SKM-1 (cell line): ENCODE measurements around the gene MS4A10.
A peak's percentile ranks its signal among the peaks of the same experiment; 100 is the strongest.

ENCODE experiments used
- DNase-seq: peaks from one replicate; lab custom pipeline; 2025; ENCODE audit not compliant: unreplicated experiment; lab: John Stamatoyannopoulos, UW

MS4A10 gene

GRCh38 chr11:60785806-60786361 lies 751 bp downstream of the MS4A10 start:
- DNase-seq = no peak

GRCh38 chr11:60786811-60787567 lies 1.9 kb downstream of the MS4A10 start:
- no peak for DNase-seq

DNA sequence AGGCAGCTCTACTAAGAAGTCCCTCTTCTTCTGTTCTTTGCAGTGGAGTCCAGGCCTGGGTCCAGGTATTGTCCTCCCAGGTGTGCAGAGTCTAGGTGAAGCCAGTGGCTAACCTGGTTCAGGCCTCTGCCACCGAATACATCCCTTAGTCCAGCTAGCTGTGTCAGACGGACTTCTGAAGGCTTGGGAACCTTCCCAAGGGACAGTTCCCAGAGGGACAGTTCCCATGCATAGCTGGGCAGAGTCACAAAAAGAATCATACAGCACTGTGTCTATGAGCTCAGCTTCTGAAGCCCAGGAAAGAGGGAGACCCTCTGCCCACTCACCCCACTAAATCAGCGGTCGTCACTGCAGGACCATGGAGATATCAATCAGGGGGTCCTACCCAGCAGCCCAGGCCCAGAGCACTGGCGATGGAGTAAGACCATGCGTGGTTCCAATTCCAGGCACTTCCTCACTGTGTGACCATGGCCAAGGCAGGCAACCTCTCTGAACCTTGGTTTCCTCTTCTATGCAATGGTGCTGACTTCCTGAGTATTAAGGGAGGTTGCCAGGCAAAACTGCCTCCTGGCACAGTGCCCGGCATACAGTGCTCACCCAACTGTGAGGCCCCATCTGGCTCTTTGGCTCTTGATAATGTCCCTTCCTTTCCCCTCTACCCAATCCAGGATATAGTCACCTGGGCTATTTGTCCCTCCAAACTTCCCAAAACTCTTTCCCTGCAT lies 3.4 kb downstream of the MS4A10 start:
- DNase-seq = no peak

DNA sequence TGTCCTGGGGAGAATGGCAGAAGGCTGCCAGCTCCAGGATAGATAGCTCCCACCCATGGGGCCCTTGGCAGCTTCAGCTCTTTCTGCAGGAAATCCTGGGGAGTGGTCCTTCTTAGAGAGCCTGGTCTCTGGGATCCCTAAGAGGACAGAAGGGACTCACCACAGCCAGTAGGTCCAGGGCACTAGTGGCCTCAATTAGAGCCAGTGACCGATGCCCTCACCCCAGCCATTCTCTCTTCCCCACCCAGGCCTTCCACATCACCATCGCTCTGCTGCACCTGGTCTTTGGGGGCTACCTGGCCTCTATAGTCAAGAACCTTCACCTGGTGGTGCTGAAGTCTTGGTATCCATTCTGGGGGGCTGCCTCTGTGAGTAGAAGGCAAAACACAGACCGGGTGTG lies 5.6 kb downstream of the MS4A10 start:
- no peak for DNase-seq

- no peak for DNase-seq
Measured at GRCh38 chr11:60791153-60791933, 6.2 kb downstream of the MS4A10 start.

DNA sequence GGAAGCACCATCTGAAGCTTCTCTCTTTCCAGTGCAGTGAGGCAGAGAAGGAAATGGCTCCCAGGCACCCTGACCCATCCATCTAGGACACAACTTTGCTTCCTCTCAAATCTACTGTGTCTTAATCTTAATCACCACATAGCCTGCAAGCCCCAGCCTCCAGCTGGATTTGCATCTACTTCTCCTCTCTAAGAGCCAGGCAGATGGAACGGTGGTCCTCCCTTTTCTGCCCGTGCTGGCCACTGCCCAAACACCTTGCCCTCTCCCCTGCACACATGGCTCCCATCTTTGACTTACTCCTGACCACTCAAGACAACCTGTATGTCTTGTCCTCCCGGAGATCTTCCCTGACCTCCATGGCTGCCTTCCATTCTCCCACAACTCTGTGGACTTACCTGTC lies 7.4 kb downstream of the MS4A10 start:
- DNase-seq = no peak

DNA sequence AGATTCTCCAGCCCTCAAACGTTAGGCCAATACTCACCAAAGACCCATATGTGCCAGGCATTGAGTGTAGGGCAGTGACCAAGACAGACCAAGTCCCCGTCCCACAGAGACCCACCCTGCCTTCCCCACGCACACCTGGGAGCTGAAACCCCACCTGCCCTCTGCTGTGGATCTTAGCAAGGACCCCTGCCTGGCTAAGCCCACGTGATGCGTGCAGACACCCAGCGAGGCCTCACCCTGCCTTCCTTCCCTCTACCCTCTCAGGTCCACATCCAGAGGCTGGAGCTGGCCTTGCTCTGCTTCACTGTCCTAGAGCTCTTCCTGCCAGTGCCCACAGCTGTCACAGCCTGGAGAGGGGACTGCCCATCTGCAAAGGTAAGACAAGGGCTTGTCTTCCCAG lies 10.2 kb downstream of the MS4A10 start:
- no peak for DNase-seq

DNA sequence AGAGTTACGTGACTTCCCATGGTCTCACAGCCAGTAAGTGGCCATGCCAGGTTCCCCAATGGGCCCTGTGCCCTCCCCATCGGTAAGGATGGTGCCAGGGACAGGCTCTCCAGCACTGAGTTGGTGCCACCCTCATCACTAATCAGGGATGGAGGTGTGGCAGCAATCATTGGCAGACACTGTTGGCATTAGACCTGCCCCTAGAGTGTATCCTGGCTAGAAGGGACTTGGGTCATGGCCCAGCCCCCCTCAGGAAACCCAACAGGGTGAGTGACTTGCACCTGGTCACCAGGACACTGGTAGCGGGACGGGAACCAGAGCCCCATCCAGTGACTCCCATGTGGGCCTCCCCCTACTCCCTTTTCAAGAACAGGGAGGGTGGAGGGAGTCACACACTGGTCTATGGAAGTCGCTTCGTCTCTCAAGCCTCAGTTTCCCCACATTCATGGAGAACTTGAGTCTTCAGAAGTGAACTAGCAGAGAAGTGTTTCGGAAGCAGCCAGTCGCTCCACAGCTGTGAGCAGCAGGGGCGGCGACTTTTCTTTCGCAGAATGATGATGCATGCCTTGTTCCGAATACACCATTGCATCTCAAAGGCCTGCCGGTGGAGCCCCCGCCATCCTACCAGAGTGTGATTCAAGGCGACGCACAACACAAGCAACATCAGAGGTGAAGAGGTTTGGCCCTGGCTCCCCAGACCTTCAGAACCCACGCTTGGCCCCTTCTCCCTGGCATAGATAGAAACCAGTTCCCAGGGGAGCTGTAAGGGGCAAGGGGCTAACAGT lies 12.9 kb downstream of the MS4A10 start:
- no peak for DNase-seq

- no peak for DNase-seq
Measured at GRCh38 chr11:60798631-60799030, 13.5 kb downstream of the MS4A10 start.

DNA sequence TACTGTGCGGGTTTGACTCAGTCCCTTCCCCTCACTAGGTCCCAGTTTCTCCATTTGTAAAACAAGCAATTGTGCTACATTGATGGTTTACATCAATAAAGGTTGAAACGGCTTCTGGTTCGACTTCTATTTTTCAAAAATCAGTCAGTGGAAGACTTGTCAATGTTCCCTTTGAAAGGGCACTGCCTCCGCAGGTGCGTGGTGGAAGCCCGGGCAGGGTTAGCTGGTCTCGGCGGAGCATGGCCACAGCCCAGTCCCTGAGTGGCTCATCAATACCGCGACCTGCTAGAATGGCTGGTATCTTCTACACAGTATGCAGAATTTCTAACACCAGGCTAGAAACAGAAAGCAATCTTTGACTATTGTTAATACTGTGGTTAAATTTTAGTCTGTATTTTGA lies 16.1 kb downstream of the MS4A10 start:
- no peak for DNase-seq

DNA sequence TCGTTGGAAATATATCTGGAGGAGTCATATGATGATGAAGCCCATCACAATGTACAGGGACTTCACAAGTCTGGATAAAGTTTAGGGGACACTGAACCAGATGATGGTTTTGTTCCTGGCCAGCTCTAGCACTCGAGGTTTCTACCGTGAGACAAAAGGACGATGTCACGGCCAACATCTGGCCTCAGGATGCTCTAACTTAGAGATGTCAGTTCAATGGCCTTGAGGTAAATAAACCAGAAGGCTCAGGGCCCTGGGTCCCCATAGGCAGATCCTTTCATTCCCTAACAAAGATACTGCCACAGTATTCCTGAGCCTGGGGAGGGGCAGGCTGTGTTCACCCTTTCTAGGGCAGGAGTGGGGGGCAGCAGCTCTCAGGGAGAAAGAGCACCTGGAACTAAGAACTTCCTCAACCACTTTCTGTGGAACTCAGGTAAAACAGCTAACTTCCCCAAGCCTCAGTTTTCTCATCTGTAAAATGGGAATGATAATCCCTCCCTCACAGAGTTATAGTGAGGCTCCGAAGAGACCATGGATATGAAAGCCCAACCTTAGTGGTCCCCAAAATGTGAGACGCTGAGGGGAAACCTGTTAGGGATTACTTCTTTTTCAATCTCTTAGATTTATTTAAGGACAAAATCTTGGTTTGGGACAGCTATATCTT lies 18.3 kb downstream of the MS4A10 start:
- no peak for DNase-seq

- peak; percentile 11 for DNase-seq
Measured at GRCh38 chr11:60809249-60809648, 24.1 kb downstream of the MS4A10 start.

GRCh38 chr11:60809691-60810090 lies 24.6 kb downstream of the MS4A10 start:
- DNase-seq = no peak

DNA sequence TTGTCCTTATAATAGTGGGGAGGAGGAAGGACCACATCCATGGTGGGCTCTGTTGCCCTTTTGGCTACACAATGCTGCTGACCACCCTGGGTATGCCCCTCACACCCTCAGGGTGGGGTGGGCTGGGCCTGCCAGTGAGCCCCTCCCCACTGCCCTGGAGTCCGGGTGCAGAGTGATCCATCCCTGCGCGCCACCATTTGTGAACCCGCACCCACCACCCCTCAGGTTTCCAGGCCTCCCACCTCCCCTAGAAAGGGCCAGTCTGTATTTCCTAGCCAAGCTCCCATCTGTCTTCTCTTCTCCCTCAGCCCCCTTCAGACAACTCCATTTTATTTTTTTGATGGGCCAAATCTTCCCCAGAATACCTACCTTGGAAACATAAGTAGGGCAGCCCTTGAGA lies 25.0 kb downstream of the MS4A10 start:
- no peak for DNase-seq

DNA sequence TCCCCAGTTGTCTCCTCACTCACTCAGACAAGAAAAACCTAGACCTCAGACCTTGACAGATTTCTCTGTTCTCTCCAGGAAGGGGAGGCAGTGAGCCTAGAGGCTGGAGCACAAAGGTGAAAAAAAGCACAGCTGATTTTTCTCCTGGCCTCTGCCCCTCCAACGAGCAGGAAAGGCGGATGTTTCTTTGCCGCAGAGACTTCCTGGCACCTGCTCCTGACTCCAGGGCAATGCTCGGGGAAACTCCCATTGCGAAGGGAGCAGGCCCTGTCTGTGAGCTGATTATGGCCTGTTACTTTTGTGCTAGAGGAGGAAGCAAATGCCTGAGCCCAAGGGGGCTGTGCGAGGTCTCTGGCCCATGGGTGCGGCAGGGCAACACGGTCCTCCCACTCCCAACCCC lies 25.4 kb downstream of the MS4A10 start:
- DNase-seq = no peak

GRCh38 chr11:60813324-60813723 lies 28.2 kb downstream of the MS4A10 start:
- DNase-seq = peak; percentile 12

DNA sequence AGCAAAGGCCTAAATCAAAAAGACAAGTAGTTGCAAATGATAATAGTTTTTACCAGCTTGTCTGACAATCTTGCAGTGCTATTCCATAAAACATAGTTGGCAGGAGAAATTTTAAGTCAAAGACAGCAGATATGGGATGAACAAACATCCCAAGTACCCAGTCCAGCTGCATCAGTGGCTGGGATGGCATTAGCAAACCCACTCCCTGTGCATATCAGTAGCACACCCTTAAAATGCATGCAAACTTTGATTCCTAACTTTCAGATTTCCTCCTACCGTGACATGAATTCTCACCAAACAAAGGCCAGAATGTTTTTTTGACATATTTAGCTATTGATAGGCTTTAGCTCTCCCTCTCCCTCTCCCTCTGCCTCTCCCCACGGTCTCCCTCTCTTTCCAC lies 29.0 kb downstream of the MS4A10 start:
- DNase-seq = no peak

DNA sequence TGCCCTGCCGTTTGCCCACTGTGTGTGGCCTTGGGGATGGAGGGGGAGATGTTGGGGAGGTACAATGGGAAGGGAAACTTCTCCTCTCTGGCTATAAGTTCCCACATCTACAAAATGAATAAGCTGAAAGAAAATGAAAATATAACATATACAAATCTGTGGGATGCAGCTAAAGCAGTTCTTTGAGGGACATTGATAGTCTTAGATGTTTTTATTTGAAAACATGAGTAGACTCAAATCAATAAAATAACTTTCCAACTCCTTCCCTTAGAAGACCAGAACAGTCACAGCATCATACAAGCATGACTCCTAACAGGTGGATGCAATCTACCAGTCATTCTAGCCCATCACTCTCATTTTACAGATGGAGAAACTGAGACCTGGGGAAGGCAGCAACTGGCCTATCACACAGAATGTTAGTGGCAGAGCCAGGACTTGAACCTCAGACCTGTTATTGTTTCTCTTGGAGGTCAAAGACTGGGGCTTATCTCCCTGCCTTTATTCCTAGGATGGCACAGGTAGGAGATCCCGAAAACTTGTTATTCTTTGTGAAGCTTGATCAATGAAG lies 31.5 kb downstream of the MS4A10 start:
- no peak for DNase-seq

- no peak for DNase-seq
Measured at GRCh38 chr11:60818057-60818456, 32.9 kb downstream of the MS4A10 start.
